Testis (tissue), 2 donors: ENCODE data around the gene SH3GL2.

Experiments used
- CTCF ChIP-seq, 3 experiments: fragments of 450-650 bp in 2 of 3; fragments of 200-600 bp in 1 of 3; sonication (generic) in 1 of 3; IDR thresholded peaks; one replicate each; pipeline ENCODE4 v1.5.1; 2016 to 2019; ENCODE audit warnings: antibody characterized with exemption in 3 of 3, mild to moderate bottlenecking in 2 of 3, moderate library complexity in 1 of 3
- POLR2A ChIP-seq: fragments of 450-650 bp; IDR thresholded peaks from one replicate; pipeline ENCODE4 v1.6.1; 2017; ENCODE audit warnings: antibody characterized with exemption, mild to moderate bottlenecking, moderate library complexity

DNA sequence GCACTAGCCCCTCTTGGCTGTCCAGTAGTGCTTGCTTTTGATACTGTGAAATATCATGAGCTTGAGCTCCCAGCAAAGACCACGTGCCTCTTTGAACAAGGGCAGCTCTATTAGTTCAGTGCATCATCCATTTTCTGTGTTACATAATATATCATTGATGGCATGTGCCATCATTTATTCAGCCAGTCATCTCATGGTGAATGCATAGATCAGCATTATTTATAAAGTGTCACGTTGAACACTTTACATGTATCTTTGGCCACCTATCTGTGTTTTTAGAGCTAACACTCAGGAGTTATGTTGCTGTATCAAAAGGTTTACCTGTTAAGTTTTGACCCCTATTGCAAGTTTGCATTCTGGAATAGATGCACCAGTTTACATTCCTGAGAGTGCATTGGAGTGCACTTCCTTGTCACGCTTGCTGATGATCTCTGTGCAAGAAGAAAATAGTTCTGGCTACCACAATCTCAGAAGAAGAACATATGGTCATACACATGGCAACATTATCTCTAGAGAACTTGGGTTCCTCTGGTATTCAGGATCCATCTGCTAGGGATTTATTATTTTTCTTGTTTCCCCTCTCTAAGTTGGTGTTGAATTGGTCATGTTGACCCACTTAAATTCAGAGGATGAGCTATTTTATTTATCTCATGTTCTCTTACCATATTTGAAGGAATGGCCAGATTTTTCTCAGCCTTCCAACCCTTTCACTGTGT, 120.9 kb downstream of the SH3GL2 start:
- TF ChIP-seq POLR2A, result no peak
- TF ChIP-seq CTCF (IDR thresholded peaks at IDR 0.05), result no peak
